ENCODE measurements around the gene FLCN.

- no peak for TF ChIP-seq TOX (CRISPR knock-in tag; IDR thresholded peaks at IDR 0.05; ENCODE audit: borderline replicate concordance)
- TF ChIP-seq CSDC2 (CRISPR knock-in tag; IDR thresholded peaks at IDR 0.05): no peak
- TF ChIP-seq, protein P1, sequence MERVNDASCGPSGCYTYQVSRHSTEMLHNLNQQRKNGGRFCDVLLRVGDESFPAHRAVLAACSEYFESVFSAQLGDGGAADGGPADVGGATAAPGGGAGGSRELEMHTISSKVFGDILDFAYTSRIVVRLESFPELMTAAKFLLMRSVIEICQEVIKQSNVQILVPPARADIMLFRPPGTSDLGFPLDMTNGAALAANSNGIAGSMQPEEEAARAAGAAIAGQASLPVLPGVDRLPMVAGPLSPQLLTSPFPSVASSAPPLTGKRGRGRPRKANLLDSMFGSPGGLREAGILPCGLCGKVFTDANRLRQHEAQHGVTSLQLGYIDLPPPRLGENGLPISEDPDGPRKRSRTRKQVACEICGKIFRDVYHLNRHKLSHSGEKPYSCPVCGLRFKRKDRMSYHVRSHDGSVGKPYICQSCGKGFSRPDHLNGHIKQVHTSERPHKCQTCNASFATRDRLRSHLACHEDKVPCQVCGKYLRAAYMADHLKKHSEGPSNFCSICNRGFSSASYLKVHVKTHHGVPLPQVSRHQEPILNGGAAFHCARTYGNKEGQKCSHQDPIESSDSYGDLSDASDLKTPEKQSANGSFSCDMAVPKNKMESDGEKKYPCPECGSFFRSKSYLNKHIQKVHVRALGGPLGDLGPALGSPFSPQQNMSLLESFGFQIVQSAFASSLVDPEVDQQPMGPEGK (CRISPR knock-in tag; IDR thresholded peaks at IDR 0.05; ENCODE audit: borderline replicate concordance): no peak
- TF ChIP-seq ARNTL (CRISPR knock-in tag; IDR thresholded peaks at IDR 0.05; ENCODE audit: borderline replicate concordance, low read depth): no peak
- no peak for TF ChIP-seq ISL1 (CRISPR knock-in tag; IDR thresholded peaks at IDR 0.05)
- no peak for TF ChIP-seq ZC3H10 (CRISPR knock-in tag; IDR thresholded peaks at IDR 0.05)
Measured at GRCh38 chr17:17228521-17229279, 8.3 kb downstream of the FLCN start.
